H9 (cell line): ENCODE results near the gene FAM8A1. TPM values are rescaled to one million over a fixed set of nuclear protein-coding genes. Genes with fewer than 3 reads are reported as not detected.

ENCODE experiments used
- DNase-seq: peaks from one replicate; pipeline ENCODE4 v3.0.0-alpha.2; 2017
- H2AFZ ChIP-seq: one replicate; pipeline ENCODE4 v1.6.1; 2013; ENCODE audit warnings: mild to moderate bottlenecking, low read length, control low read depth, moderate library complexity
- H2AK5ac ChIP-seq: 2 replicates; pipeline ENCODE4 v1.6.1; 2013; ENCODE audit warnings: low read length, control low read depth, mixed read lengths; ENCODE audit not compliant: insufficient read length
- H2BK120ac ChIP-seq: one replicate; pipeline ENCODE4 v1.6.1; 2013; ENCODE audit warnings: low read depth, mild to moderate bottlenecking, low read length, control low read depth, inconsistent platforms; ENCODE audit not compliant: poor library complexity, severe bottlenecking
- H2BK12ac ChIP-seq: 2 replicates; pipeline ENCODE4 v1.6.1; 2013; ENCODE audit warnings: low read length, control low read depth, mixed read lengths, low read depth; ENCODE audit not compliant: insufficient read length
- H2BK15ac ChIP-seq: 2 replicates; pipeline ENCODE4 v1.6.1; 2013; ENCODE audit warnings: low read depth, low read length, control low read depth
- H2BK20ac ChIP-seq: one replicate; pipeline ENCODE4 v1.6.1; 2013; ENCODE audit warnings: low read depth, mild to moderate bottlenecking, low read length, control low read depth, inconsistent platforms; ENCODE audit not compliant: poor library complexity, severe bottlenecking
- H2BK5ac ChIP-seq: 2 replicates; pipeline ENCODE4 v1.6.1; 2013; ENCODE audit warnings: low read length, control low read depth, mixed read lengths; ENCODE audit not compliant: insufficient read length
- H3K14ac ChIP-seq: 2 replicates; pipeline ENCODE4 v1.6.1; 2013; ENCODE audit warnings: low read length, control low read depth; ENCODE audit not compliant: insufficient read depth
- H3K18ac ChIP-seq: 2 replicates; pipeline ENCODE4 v1.6.1; 2013; ENCODE audit warnings: low read depth, mild to moderate bottlenecking, mixed read lengths, low read length, control low read depth; ENCODE audit not compliant: insufficient read length
- H3K23ac ChIP-seq: 2 replicates; pipeline ENCODE4 v1.6.1; 2013; ENCODE audit warnings: low read length, control low read depth, mixed read lengths, low read depth; ENCODE audit not compliant: insufficient read length
- H3K23me2 ChIP-seq: 2 replicates; pipeline ENCODE4 v1.6.1; 2013; ENCODE audit warnings: low read depth, mild to moderate bottlenecking, mixed read lengths, low read length, control low read depth; ENCODE audit not compliant: insufficient read length, poor library complexity, severe bottlenecking
- H3K27ac ChIP-seq: 2 replicates; pipeline ENCODE4 v1.5.1; 2013; ENCODE audit warnings: low read length, control low read depth, mixed read lengths, low read depth; ENCODE audit not compliant: insufficient read length
- H3K27me3 ChIP-seq: 2 replicates; pipeline ENCODE4 v1.6.1; 2013; ENCODE audit warnings: low read length, control low read depth, inconsistent platforms; ENCODE audit not compliant: insufficient read depth
- H3K4ac ChIP-seq: 2 replicates; pipeline ENCODE4 v1.6.1; 2013; ENCODE audit warnings: low read depth, mild to moderate bottlenecking, control low read depth, inconsistent platforms, low read length, moderate library complexity
- H3K4me1 ChIP-seq: 2 replicates; pipeline ENCODE4 v1.6.1; 2013; ENCODE audit warnings: low read length, control low read depth, inconsistent platforms; ENCODE audit not compliant: insufficient read depth
- H3K4me2 ChIP-seq: 2 replicates; pipeline ENCODE4 v1.6.1; 2013; ENCODE audit warnings: low read length, control low read depth, mixed read lengths; ENCODE audit not compliant: insufficient read length, insufficient read depth
- H3K56ac ChIP-seq: 2 replicates; pipeline ENCODE4 v1.6.1; 2013; ENCODE audit warnings: low read depth, mild to moderate bottlenecking, mixed read lengths, low read length, control low read depth; ENCODE audit not compliant: insufficient read length
- H3K79me1 ChIP-seq: 2 replicates; pipeline ENCODE4 v1.6.1; 2013; ENCODE audit warnings: low read depth, mild to moderate bottlenecking, moderate library complexity, low read length, control low read depth, inconsistent platforms; ENCODE audit not compliant: insufficient read depth, poor library complexity, severe bottlenecking
- H3K79me2 ChIP-seq: 2 replicates; pipeline ENCODE4 v1.6.1; 2013; ENCODE audit warnings: low read length, control low read depth, inconsistent platforms; ENCODE audit not compliant: insufficient read depth
- H3K9ac ChIP-seq: 2 replicates; pipeline ENCODE4 v1.6.1; 2013; ENCODE audit warnings: low read length, control low read depth, mixed read lengths; ENCODE audit not compliant: insufficient read length; ENCODE audit errors: extremely low read depth
- H3K9me3 ChIP-seq: one replicate; pipeline ENCODE4 v1.6.1; 2013; ENCODE audit warnings: low read depth, low read length, inconsistent platforms; ENCODE audit not compliant: control insufficient read depth
- H3T11ph ChIP-seq: one replicate; pipeline ENCODE4 v1.6.1; 2013; ENCODE audit warnings: mild to moderate bottlenecking, low read length, control low read depth, inconsistent platforms
- H4K20me1 ChIP-seq: one replicate; pipeline ENCODE4 v1.6.1; 2013; ENCODE audit not compliant: control insufficient read depth, insufficient read length, insufficient read depth
- H4K5ac ChIP-seq: 2 replicates; pipeline ENCODE4 v1.6.1; 2013; ENCODE audit warnings: low read depth, mild to moderate bottlenecking, mixed read lengths, low read length, control low read depth; ENCODE audit not compliant: insufficient read length
- H4K8ac ChIP-seq: replicated peaks from 2 replicates; pipeline ENCODE4 v1.6.1; 2013; ENCODE audit warnings: low read length, control low read depth, mixed read lengths, low read depth; ENCODE audit not compliant: insufficient read length
- H4K91ac ChIP-seq: 2 replicates; pipeline ENCODE4 v1.6.1; 2013; ENCODE audit warnings: low read depth, mild to moderate bottlenecking, moderate library complexity, mixed read lengths, low read length, control low read depth; ENCODE audit not compliant: insufficient read length
- H3K27ac Mint-ChIP-seq, 3 experiments: 2 replicates in 2 of 3; 3 replicates in 1 of 3; pipeline ENCODE4 v1.8.0; 2020 to 2021; ENCODE audit warnings: mixed read lengths in 3 of 3, mild to moderate bottlenecking in 1 of 3, moderate library complexity in 1 of 3
- H3K27me3 Mint-ChIP-seq: 2 replicates; pipeline ENCODE4 v1.8.0; 2021; ENCODE audit warnings: low read depth, mild to moderate bottlenecking, moderate library complexity, mixed read lengths
- H3K36me3 Mint-ChIP-seq, 3 experiments: 2 replicates in 2 of 3; 3 replicates in 1 of 3; pipeline ENCODE4 v1.8.0; 2020 to 2021; ENCODE audit warnings: low read depth in 3 of 3, mixed read lengths in 3 of 3; ENCODE audit not compliant: insufficient read depth in 1 of 3
- H3K4me1 Mint-ChIP-seq, 2 experiments: 2 replicates each; pipeline ENCODE4 v1.8.0; 2020; ENCODE audit warnings: mixed read lengths in 2 of 2
- H3K4me3 Mint-ChIP-seq, 2 experiments: 2 replicates in 1 of 2; 3 replicates in 1 of 2; pipeline ENCODE4 v1.8.0; 2020 to 2021; ENCODE audit warnings: mild to moderate bottlenecking in 2 of 2, mixed read lengths in 2 of 2, moderate library complexity in 1 of 2
- H3K9me3 Mint-ChIP-seq, 2 experiments: 2 replicates in 1 of 2; 3 replicates in 1 of 2; pipeline ENCODE4 v1.8.0; 2020; ENCODE audit warnings: mild to moderate bottlenecking in 2 of 2, mixed read lengths in 2 of 2, moderate library complexity in 1 of 2
- WGBS: extraction: QIAGEN DNeasy Blood & Tissue Kit; methylation state at CpG from one replicate; pipeline ENCODE4 v1.1.7; 2013; ENCODE audit warnings: missing lambda C conversion rate, low lambda C conversion rate, mixed read lengths; ENCODE audit not compliant: insufficient read length; ENCODE audit errors: extremely low coverage; 5-methylcytosine and 5-hydroxymethylcytosine counted together
- total RNA-seq: library from RNA; stranded (reverse); gene quantifications from 2 replicates; pipeline ENCODE4 v1.2.1, GENCODE V29; 2021
- TF ChIP-seq, protein P1 (sequence below): fragments of 200-600 bp; sonication (generic); conservative IDR thresholded peaks from 3 replicates; pipeline ENCODE4 v1.8.0; 2021; ENCODE audit warnings: antibody characterized with exemption, mild to moderate bottlenecking

FAM8A1 gene
- total RNA-seq, 1 experiment from 2014 or later: 11.0 TPM

DNA sequence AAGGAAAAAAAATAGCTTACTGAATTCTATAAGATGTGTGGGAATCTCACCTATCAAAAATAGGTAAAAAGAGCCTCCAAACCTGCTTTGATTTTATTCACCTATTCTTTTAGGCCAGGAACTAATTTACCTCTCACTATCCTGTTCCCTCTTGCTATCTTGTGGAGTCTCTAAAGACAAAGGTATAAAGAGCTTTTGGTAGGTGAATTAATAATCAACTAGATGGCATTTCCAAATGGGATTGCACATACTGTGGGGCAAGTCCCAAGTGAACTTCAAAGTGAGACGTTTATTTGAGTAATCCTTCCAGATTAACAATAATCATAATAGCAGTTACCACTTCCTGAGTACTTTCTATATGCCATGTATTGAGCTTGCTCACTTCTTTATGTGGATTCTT lies 2.8 kb downstream of the FAM8A1 start:
- Histone ChIP-seq H4K5ac (no peak overlapping the region), H3K4ac (no peak overlapping the region), H3K27me3 (no peaks in the 10 kb centered on the region), H3K9ac (no peak overlapping the region), H4K8ac (no peak overlapping the region), H3K56ac (no peak overlapping the region), H3K14ac (no peak overlapping the region), H3T11ph (no peak overlapping the region), H4K20me1 (no peaks in the 10 kb centered on the region), H2AFZ (no peak overlapping the region), H3K79me1 (no peaks in the 10 kb centered on the region), H3K9me3 (no peaks in the 10 kb centered on the region), H2BK12ac (no peak overlapping the region), H2BK120ac (no peak overlapping the region), H3K23ac (no peak overlapping the region), H3K4me2 (no peak overlapping the region), H3K23me2 (peaks cover 6% of the 10 kb centered on the region), H3K4me1 (no peaks in the 10 kb centered on the region), H4K91ac (no peak overlapping the region), H2BK20ac (no peak overlapping the region), H3K79me2 (no peaks in the 10 kb centered on the region), H3K18ac (no peak overlapping the region), H2BK5ac (no peak overlapping the region), H2BK15ac (no peak overlapping the region), H2AK5ac (no peak overlapping the region), H3K27ac (no peak overlapping the region)
- H3K4me3 Mint-ChIP-seq: no peak overlapping the region
- H3K4me1 Mint-ChIP-seq: peaks cover 10 to 17% of the 10 kb centered on the region in 2 experiments
- no peak overlapping the region for H3K27ac Mint-ChIP-seq
- peaks cover 10 to 18% (median 10%) of the 10 kb centered on the region in 3 experiments; a peak in 6 of 7 replicates for H3K36me3 Mint-ChIP-seq
- TF ChIP-seq, protein P1, sequence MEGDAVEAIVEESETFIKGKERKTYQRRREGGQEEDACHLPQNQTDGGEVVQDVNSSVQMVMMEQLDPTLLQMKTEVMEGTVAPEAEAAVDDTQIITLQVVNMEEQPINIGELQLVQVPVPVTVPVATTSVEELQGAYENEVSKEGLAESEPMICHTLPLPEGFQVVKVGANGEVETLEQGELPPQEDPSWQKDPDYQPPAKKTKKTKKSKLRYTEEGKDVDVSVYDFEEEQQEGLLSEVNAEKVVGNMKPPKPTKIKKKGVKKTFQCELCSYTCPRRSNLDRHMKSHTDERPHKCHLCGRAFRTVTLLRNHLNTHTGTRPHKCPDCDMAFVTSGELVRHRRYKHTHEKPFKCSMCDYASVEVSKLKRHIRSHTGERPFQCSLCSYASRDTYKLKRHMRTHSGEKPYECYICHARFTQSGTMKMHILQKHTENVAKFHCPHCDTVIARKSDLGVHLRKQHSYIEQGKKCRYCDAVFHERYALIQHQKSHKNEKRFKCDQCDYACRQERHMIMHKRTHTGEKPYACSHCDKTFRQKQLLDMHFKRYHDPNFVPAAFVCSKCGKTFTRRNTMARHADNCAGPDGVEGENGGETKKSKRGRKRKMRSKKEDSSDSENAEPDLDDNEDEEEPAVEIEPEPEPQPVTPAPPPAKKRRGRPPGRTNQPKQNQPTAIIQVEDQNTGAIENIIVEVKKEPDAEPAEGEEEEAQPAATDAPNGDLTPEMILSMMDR: no peak
- H3K27me3 Mint-ChIP-seq: no peaks in the 10 kb centered on the region
- WGBS: no CpG with 5 or more reads among the region's 1 CpG
- no peaks in the 10 kb centered on the region; a peak in 1 of 5 replicates for H3K9me3 Mint-ChIP-seq
- no peak for DNase-seq
